Tibial nerve (tissue), 4 donors: ENCODE data around the gene FTCD. TPM values are rescaled to one million over a fixed set of nuclear protein-coding genes. Genes with fewer than 3 reads are reported as not detected.

Source experiments
- DNase-seq, 2 donors: peaks; one replicate each; pipeline ENCODE4 v3.0.0-alpha.2; 2019; ENCODE audit warnings: low spot score in 2 of 2
- H3K27ac ChIP-seq, 4 donors: fragments of 200-600 bp; sonication (generic) in 3 of 4; one replicate each; pipeline ENCODE4 v1.5.1; 2017 to 2019; ENCODE audit warnings: mild to moderate bottlenecking in 1 of 4
- H3K27me3 ChIP-seq, 2 donors: fragments of 200-600 bp; sonication (generic) in 1 of 2; one replicate each; pipeline versions ENCODE4 v1.5.1 to v1.6.0; 2017 to 2019
- H3K36me3 ChIP-seq, 3 donors: fragments of 200-600 bp; sonication (generic); one replicate each; pipeline ENCODE4 v1.5.1; 2018 to 2019
- H3K4me1 ChIP-seq, 4 donors: fragments of 200-600 bp; sonication (generic) in 3 of 4; one replicate each; pipeline ENCODE4 v1.5.1; 2017 to 2019
- H3K4me3 ChIP-seq, 4 donors: fragments of 200-600 bp; sonication (generic) in 3 of 4; one replicate each; pipeline ENCODE4 v1.5.1; 2017 to 2019; ENCODE audit warnings: mild to moderate bottlenecking in 1 of 4, moderate library complexity in 1 of 4
- H3K9me3 ChIP-seq, 4 donors: fragments of 200-600 bp; sonication (generic) in 3 of 4; one replicate each; pipeline ENCODE4 v1.5.1; 2017 to 2019
- CTCF ChIP-seq, 5 experiments: fragments of 200-600 bp in 3 of 5; fragments of 450-650 bp in 2 of 5; sonication (generic) in 3 of 5; IDR thresholded peaks; one replicate each; pipeline ENCODE4 v1.5.1; 2016 to 2019; ENCODE audit warnings: antibody characterized with exemption in 5 of 5, mild to moderate bottlenecking in 3 of 5, moderate library complexity in 2 of 5
- EP300 ChIP-seq, 2 donors: sonication (generic); formaldehyde crosslinking; IDR thresholded peaks; one replicate each; pipeline ENCODE4 v1.6.1; 2017; ENCODE audit warnings: antibody characterized with exemption in 2 of 2, mild to moderate bottlenecking in 1 of 2
- POLR2A ChIP-seq, 2 donors: fragments of 450-650 bp; IDR thresholded peaks; one replicate each; pipeline ENCODE4 v1.6.1; 2017; ENCODE audit warnings: antibody characterized with exemption in 2 of 2, mild to moderate bottlenecking in 2 of 2, moderate library complexity in 2 of 2
- WGBS, 2 donors: methylation state at CpG; one replicate each; pipeline ENCODE4 v1.1.5; 2018; 5-methylcytosine and 5-hydroxymethylcytosine counted together
- total RNA-seq, 4 donors: library from RNA; depleted of rRNA; stranded (reverse); fragments of >200 nt; gene quantifications; one replicate each; pipeline ENCODE4 v1.1.0, GENCODE V29; 2016

Gene FTCD
- total RNA-seq, 4 donors from 2014 or later, result 2.2 to 21.2 (median 2.5) TPM

- 84 to 87% methylated on average over 10 to 13 of the region's 16 CpGs for WGBS, 2 donors
- peaks cover 0 to 11% (median 5%) of the 10 kb centered on the region in 4 donors for H3K4me1 ChIP-seq
- H3K36me3 ChIP-seq, result no peaks in the 10 kb centered on the region
- TF ChIP-seq CTCF (IDR thresholded peaks at IDR 0.05) (no peak), EP300 (IDR thresholded peaks at IDR 0.05) (no peak), POLR2A (IDR thresholded peaks at IDR 0.05) (no peak)
- H3K9me3 ChIP-seq, result no peaks in the 10 kb centered on the region
- peak in 1 of 2 donors; percentile 8 for DNase-seq
- H3K27ac ChIP-seq, result no peak overlapping the region
- no peak overlapping the region for H3K4me3 ChIP-seq
- H3K27me3 ChIP-seq, result peaks cover 0 to 10% of the 10 kb centered on the region in 2 donors
These were observed 345 bp downstream of the FTCD start for GRCh38 chr21:46154955-46155513.

GRCh38 chr21:46154155-46154954 lies 1.0 kb downstream of the FTCD start:
- TF ChIP-seq CTCF (IDR thresholded peaks at IDR 0.05) (no peak), EP300 (IDR thresholded peaks at IDR 0.05) (no peak), POLR2A (IDR thresholded peaks at IDR 0.05) (no peak)
- WGBS, 2 donors, result 87 to 90% methylated on average over 22 to 23 of the region's 39 CpGs
- H3K4me3 ChIP-seq, result no peak overlapping the region
- H3K27ac ChIP-seq, result no peak overlapping the region
- DNase-seq, result peak in 1 of 2 donors; percentile 7
- no peaks in the 10 kb centered on the region for H3K36me3 ChIP-seq
- H3K27me3 ChIP-seq, result peaks cover 0 to 10% of the 10 kb centered on the region in 2 donors
- H3K9me3 ChIP-seq, result no peaks in the 10 kb centered on the region
- peaks cover 0 to 11% (median 5%) of the 10 kb centered on the region in 4 donors for H3K4me1 ChIP-seq

- TF ChIP-seq CTCF (IDR thresholded peaks at IDR 0.05) (peak; percentile 41 to 76 (median 62)), EP300 (IDR thresholded peaks at IDR 0.05) (no peak), POLR2A (IDR thresholded peaks at IDR 0.05) (no peak)
- DNase-seq, result peak in 1 of 2 donors; percentile 14
- WGBS, 2 donors, result 41 to 42% methylated on average over 5 to 11 of the region's 33 CpGs
- H3K9me3 ChIP-seq, result no peaks in the 10 kb centered on the region
- no peaks in the 10 kb centered on the region for H3K36me3 ChIP-seq
- peaks cover 0 to 11% (median 5%) of the 10 kb centered on the region in 4 donors for H3K4me1 ChIP-seq
- H3K4me3 ChIP-seq, result peak overlapping the region in 2 of 4 donors; percentile 8 to 11
- H3K27ac ChIP-seq, result no peak overlapping the region
- peaks cover 0 to 10% of the 10 kb centered on the region in 2 donors for H3K27me3 ChIP-seq
These were observed 1.9 kb downstream of the FTCD start for GRCh38 chr21:46153247-46154154.

GRCh38 chr21:46152927-46153246 lies 2.5 kb downstream of the FTCD start:
- H3K27ac ChIP-seq, result no peak overlapping the region
- H3K4me1 ChIP-seq, result peaks cover 0 to 11% (median 5%) of the 10 kb centered on the region in 4 donors
- TF ChIP-seq CTCF (IDR thresholded peaks at IDR 0.05) (no peak), EP300 (IDR thresholded peaks at IDR 0.05) (no peak), POLR2A (IDR thresholded peaks at IDR 0.05) (no peak)
- no peak for DNase-seq
- H3K4me3 ChIP-seq, result peak overlapping the region in 1 of 4 donors; percentile 8
- H3K9me3 ChIP-seq, result no peaks in the 10 kb centered on the region
- no peaks in the 10 kb centered on the region for H3K36me3 ChIP-seq
- peaks cover 0 to 10% of the 10 kb centered on the region in 2 donors for H3K27me3 ChIP-seq
- WGBS, 2 donors, result 45 to 61% methylated on average over 10 of the region's 18 CpGs
